MM.1S (cell line): ENCODE data around the gene ELMO1.

Source experiments
- DNase-seq: peaks from one replicate; pipeline ENCODE4 v3.0.0-alpha.2; 2015
- H2AFZ ChIP-seq: fragments of 300-600 bp; sonication (generic); 2 replicates; pipeline ENCODE4 v1.6.0; 2016; ENCODE audit warnings: antibody characterized with exemption, low read length
- H3F3A ChIP-seq: fragments of 300-600 bp; sonication (generic); 2 replicates; pipeline ENCODE4 v1.6.1; 2016; ENCODE audit warnings: mild to moderate bottlenecking, antibody characterized with exemption, low read length, moderate library complexity, mixed read lengths; ENCODE audit not compliant: insufficient read depth
- H3K27ac ChIP-seq: fragments of 300-600 bp; sonication (generic); 2 replicates; pipeline ENCODE4 v1.5.1; 2016; ENCODE audit warnings: mild to moderate bottlenecking, low read length
- H3K27me3 ChIP-seq: fragments of 300-600 bp; sonication (generic); replicated peaks from 2 replicates; pipeline ENCODE4 v1.6.0; 2016; ENCODE audit warnings: low read length; ENCODE audit not compliant: insufficient read depth
- H3K36me3 ChIP-seq: fragments of 300-600 bp; sonication (generic); replicated peaks from 2 replicates; pipeline ENCODE4 v1.6.1; 2016; ENCODE audit warnings: mild to moderate bottlenecking, low read length, mixed read lengths; ENCODE audit not compliant: insufficient read depth
- H3K4me1 ChIP-seq: fragments of 300-600 bp; sonication (generic); 2 replicates; pipeline ENCODE4 v1.6.1; 2016; ENCODE audit warnings: low read length, mixed read lengths
- H3K4me2 ChIP-seq: fragments of 300-600 bp; sonication (generic); 2 replicates; pipeline ENCODE4 v1.6.0; 2016; ENCODE audit warnings: low read depth, low read length
- H3K4me3 ChIP-seq: fragments of 300-600 bp; sonication (generic); 2 replicates; pipeline ENCODE4 v1.5.1; 2016; ENCODE audit warnings: low read length, mixed read lengths
- H3K79me2 ChIP-seq: fragments of 300-600 bp; sonication (generic); 2 replicates; pipeline ENCODE4 v1.6.1; 2016; ENCODE audit warnings: mixed run types, low read length, mixed read lengths
- H3K9ac ChIP-seq: fragments of 300-600 bp; sonication (generic); 2 replicates; pipeline ENCODE4 v1.6.1; 2016; ENCODE audit warnings: low read length, mixed read lengths
- H3K9me2 ChIP-seq: fragments of 300-600 bp; sonication (generic); replicated peaks from 2 replicates; pipeline ENCODE4 v1.6.1; 2016; ENCODE audit warnings: mild to moderate bottlenecking, low read length, mixed read lengths; ENCODE audit not compliant: insufficient read depth
- H3K9me3 ChIP-seq: fragments of 300-600 bp; sonication (generic); replicated peaks from 2 replicates; pipeline ENCODE4 v1.6.1; 2016; ENCODE audit warnings: mild to moderate bottlenecking, low read length, mixed read lengths; ENCODE audit not compliant: insufficient read depth
- H4K20me1 ChIP-seq: fragments of 300-600 bp; sonication (generic); 2 replicates; pipeline ENCODE4 v1.6.1; 2016; ENCODE audit warnings: mild to moderate bottlenecking, low read length, moderate library complexity, mixed read lengths; ENCODE audit not compliant: insufficient read depth
- CTCF ChIP-seq: fragments of 300-600 bp; sonication (generic); IDR thresholded peaks from 2 replicates; pipeline ENCODE4 v1.5.1; 2016; ENCODE audit warnings: antibody characterized with exemption, low read length, mixed read lengths
- EZH2 ChIP-seq: fragments of 300-600 bp; sonication (generic); optimal IDR thresholded peaks from 2 replicates; pipeline ENCODE3; 2017; ENCODE audit warnings: low read depth, mild to moderate bottlenecking, antibody characterized with exemption, low read length, mixed read lengths
- EZH2phosphoT487 ChIP-seq: fragments of 300-600 bp; sonication (generic); IDR thresholded peaks from 2 replicates; pipeline ENCODE4 v1.6.1; 2018; ENCODE audit warnings: antibody characterized with exemption, low read length

Gene ELMO1

GRCh38 chr7:37093257-37093656 lies 355.4 kb downstream of the ELMO1 start:
- no peaks in the 10 kb centered on the region for H3F3A ChIP-seq

DNA sequence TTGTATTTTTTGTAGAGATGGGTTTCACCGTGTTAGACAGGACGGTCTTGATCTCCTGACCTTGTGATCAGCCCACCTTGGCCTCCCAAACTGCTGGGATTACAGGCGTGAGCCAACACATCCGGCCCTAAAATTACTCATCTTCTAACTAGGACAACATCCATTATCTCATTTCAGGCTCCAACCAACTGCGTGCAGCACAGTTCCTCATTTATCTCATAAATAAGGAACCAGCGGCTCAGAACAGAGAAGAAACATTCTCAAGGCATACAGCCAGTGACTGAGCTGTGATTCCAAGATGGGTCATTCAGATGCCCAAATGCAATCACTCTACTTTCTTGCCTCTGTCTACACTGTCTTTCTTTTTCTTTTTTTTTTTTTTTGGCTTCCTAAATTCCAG lies 356.1 kb downstream of the ELMO1 start:
- H3F3A ChIP-seq, result no peaks in the 10 kb centered on the region
- no peaks in the 10 kb centered on the region for H3K9me2 ChIP-seq
- TF ChIP-seq EZH2, result no peak
- TF ChIP-seq CTCF, result no peak
- TF ChIP-seq EZH2phosphoT487, result no peak
- H3K27me3 ChIP-seq, result no peaks in the 10 kb centered on the region
- no peaks in the 10 kb centered on the region for H4K20me1 ChIP-seq
- no peak overlapping the region for H3K27ac ChIP-seq
- H3K9ac ChIP-seq, result no peak overlapping the region
- DNase-seq, result no peak
- no peaks in the 10 kb centered on the region for H3K79me2 ChIP-seq
- H3K4me3 ChIP-seq, result no peak overlapping the region
- no peak overlapping the region for H3K4me2 ChIP-seq
- peaks cover 11% of the 10 kb centered on the region; the same call in 1 of the 2 replicates for H3K36me3 ChIP-seq
- H2AFZ ChIP-seq, result no peak overlapping the region
- no peaks in the 10 kb centered on the region for H3K9me3 ChIP-seq
- no peaks in the 10 kb centered on the region for H3K4me1 ChIP-seq

More at GRCh38 chr7:37093257-37093656, 355.4 kb downstream of the ELMO1 start:
- Histone ChIP-seq H2AFZ (no peak overlapping the region), H3K27ac (no peak overlapping the region), H3K4me2 (no peak overlapping the region), H3K9ac (no peak overlapping the region), H3K9me3 (no peaks in the 10 kb centered on the region), H4K20me1 (no peaks in the 10 kb centered on the region), H3K79me2 (no peaks in the 10 kb centered on the region), H3K36me3 (peaks cover 11% of the 10 kb centered on the region; the same call in 1 of the 2 replicates), H3K4me3 (no peak overlapping the region), H3K9me2 (no peaks in the 10 kb centered on the region), H3K4me1 (no peaks in the 10 kb centered on the region), H3K27me3 (no peaks in the 10 kb centered on the region)
- DNase-seq, result no peak
- TF ChIP-seq EZH2phosphoT487, result no peak
- no peak for TF ChIP-seq CTCF
- TF ChIP-seq EZH2, result no peak

GRCh38 chr7:37089972-37090371 lies 358.7 kb downstream of the ELMO1 start:
- no peak for TF ChIP-seq EZH2
- TF ChIP-seq CTCF, result no peak
- TF ChIP-seq EZH2phosphoT487, result no peak
- 0 out of 2 replicates have a peak, but pooled peaks cover 3% of the 10 kb centered on the region for H3K36me3 ChIP-seq
- DNase-seq, result no peak
- H3K4me3 ChIP-seq, result no peak overlapping the region
- no peaks in the 10 kb centered on the region for H3K9me2 ChIP-seq
- H3K4me2 ChIP-seq, result no peak overlapping the region
- H4K20me1 ChIP-seq, result no peaks in the 10 kb centered on the region
- no peaks in the 10 kb centered on the region for H3K79me2 ChIP-seq
- no peaks in the 10 kb centered on the region for H3F3A ChIP-seq
- no peak overlapping the region for H2AFZ ChIP-seq
- H3K27ac ChIP-seq, result no peak overlapping the region
- no peak overlapping the region for H3K9ac ChIP-seq
- H3K27me3 ChIP-seq, result no peaks in the 10 kb centered on the region
- H3K4me1 ChIP-seq, result no peaks in the 10 kb centered on the region
- H3K9me3 ChIP-seq, result no peaks in the 10 kb centered on the region
